Suprapubic skin (tissue), 3 donors: ENCODE results near the gene SLX4.
"Not testable (repeated sequence)": the region's sequence is repeated elsewhere in the genome, so short reads cannot be mapped to it uniquely, and the experiment has no call there.

ENCODE experiments used
- EP300 ChIP-seq: sonication (generic); formaldehyde crosslinking; IDR thresholded peaks from one replicate; pipeline ENCODE4 v1.6.1; 2017; ENCODE audit warnings: antibody characterized with exemption
- POLR2A ChIP-seq, 2 donors: fragments of 450-650 bp; IDR thresholded peaks; one replicate each; pipeline ENCODE4 v1.6.1; 2017; ENCODE audit warnings: antibody characterized with exemption in 2 of 2, mild to moderate bottlenecking in 2 of 2, moderate library complexity in 2 of 2
- TF ChIP-seq, protein P1 (sequence below), 2 donors: fragments of 200-600 bp in 1 of 2; fragments of 450-650 bp in 1 of 2; sonication (generic) in 1 of 2; IDR thresholded peaks; one replicate each; pipeline ENCODE4 v1.5.1; 2016 to 2019; ENCODE audit warnings: antibody characterized with exemption in 2 of 2, mild to moderate bottlenecking in 1 of 2, moderate library complexity in 1 of 2

DNA sequence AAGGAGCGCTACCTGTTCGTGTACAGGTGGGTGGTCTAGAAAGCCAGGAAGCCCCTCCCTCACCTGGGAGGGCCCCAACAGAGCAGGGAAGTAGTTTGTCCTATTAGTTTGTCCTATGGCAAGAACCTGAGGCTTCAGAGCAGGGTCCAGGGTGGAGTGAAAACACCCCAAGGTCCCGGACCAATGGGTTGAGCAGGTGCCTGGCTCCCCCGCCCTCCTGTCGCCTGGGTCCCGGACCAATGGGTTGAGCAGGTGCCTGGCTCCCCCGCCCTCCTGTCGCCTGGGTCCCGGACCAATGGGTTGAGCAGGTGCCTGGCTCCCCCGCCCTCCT, 44.7 kb upstream of the SLX4 start:
- not testable (repeated sequence) for TF ChIP-seq EP300; POLR2A (IDR thresholded peaks at IDR 0.05)
- TF ChIP-seq, protein P1, sequence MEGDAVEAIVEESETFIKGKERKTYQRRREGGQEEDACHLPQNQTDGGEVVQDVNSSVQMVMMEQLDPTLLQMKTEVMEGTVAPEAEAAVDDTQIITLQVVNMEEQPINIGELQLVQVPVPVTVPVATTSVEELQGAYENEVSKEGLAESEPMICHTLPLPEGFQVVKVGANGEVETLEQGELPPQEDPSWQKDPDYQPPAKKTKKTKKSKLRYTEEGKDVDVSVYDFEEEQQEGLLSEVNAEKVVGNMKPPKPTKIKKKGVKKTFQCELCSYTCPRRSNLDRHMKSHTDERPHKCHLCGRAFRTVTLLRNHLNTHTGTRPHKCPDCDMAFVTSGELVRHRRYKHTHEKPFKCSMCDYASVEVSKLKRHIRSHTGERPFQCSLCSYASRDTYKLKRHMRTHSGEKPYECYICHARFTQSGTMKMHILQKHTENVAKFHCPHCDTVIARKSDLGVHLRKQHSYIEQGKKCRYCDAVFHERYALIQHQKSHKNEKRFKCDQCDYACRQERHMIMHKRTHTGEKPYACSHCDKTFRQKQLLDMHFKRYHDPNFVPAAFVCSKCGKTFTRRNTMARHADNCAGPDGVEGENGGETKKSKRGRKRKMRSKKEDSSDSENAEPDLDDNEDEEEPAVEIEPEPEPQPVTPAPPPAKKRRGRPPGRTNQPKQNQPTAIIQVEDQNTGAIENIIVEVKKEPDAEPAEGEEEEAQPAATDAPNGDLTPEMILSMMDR (IDR thresholded peaks at IDR 0.05), result not testable (repeated sequence)
